Muscle layer of colon (tissue), 2 donors: ENCODE measurements around the gene APPL2.

Source experiments
- H3K27ac ChIP-seq: one replicate; pipeline ENCODE4 v1.7.0; 2013; ENCODE audit warnings: low read depth, mild to moderate bottlenecking, low read length, moderate library complexity
- H3K27me3 ChIP-seq, 2 donors: one replicate each; pipeline ENCODE4 v1.7.0; 2013; ENCODE audit warnings: low read length in 2 of 2, mild to moderate bottlenecking in 2 of 2; ENCODE audit not compliant: insufficient read depth in 2 of 2, control insufficient read depth in 1 of 2
- H3K36me3 ChIP-seq: one replicate; pipeline ENCODE4 v1.7.0; 2013; ENCODE audit warnings: mild to moderate bottlenecking, low read length; ENCODE audit not compliant: insufficient read depth
- H3K4me1 ChIP-seq: one replicate; pipeline ENCODE4 v1.7.0; 2013; ENCODE audit warnings: mild to moderate bottlenecking, low read length; ENCODE audit not compliant: insufficient read depth
- H3K4me3 ChIP-seq, 2 donors: one replicate each; pipeline ENCODE4 v1.7.0; 2013; ENCODE audit warnings: low read length in 2 of 2, low read depth in 1 of 2, mild to moderate bottlenecking in 1 of 2, moderate library complexity in 1 of 2
- H3K9ac ChIP-seq: one replicate; pipeline ENCODE4 v1.7.0; 2013; ENCODE audit warnings: low read length
- H3K9me3 ChIP-seq: one replicate; pipeline ENCODE4 v1.7.0; 2013; ENCODE audit warnings: mild to moderate bottlenecking, low read length
- donor health status: abdominal sarcoma.
- donor health status: Adenocarcinoma of cecum.

APPL2 gene

DNA sequence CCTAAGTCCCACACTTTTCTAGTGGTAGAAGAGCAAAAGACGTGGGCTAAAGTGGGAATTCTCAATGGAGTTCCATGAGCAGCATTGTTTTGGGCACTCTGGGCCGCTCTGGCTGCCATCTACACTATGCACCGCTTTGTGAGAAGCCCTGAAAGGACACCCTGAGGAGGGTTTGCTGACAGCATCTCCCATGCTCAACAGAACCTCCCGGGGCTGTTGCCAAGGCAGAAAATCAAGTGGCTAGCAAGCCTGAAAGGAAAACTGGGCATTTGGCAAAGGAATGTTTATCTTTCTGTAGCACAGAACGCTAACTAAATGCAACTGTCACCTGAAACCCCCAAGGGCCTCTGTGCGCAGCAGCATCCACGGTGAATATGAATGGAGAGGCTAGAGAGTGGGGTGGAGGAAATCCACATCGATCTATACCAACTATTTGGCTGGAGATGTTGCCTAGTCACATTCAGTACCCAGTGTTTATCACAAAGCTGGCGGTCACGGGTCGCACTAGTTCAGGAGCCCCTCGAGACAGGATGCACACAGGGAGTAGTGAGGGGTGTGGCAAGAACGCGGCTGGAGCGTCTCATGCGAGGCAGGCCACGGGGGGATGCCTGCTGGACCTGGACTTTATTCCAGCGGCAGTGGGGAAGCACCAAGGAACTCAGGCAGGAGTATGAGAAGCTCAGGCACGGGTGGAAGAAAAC, 14.2 kb downstream of the APPL2 start:
- Histone ChIP-seq H3K4me3 (no peak overlapping the region), H3K9ac (no peak overlapping the region), H3K27ac (no peak overlapping the region), H3K9me3 (no peaks in the 10 kb centered on the region), H3K36me3 (peaks cover 31% of the 10 kb centered on the region), H3K4me1 (peaks cover 8% of the 10 kb centered on the region), H3K27me3 (no peaks in the 10 kb centered on the region)

DNA sequence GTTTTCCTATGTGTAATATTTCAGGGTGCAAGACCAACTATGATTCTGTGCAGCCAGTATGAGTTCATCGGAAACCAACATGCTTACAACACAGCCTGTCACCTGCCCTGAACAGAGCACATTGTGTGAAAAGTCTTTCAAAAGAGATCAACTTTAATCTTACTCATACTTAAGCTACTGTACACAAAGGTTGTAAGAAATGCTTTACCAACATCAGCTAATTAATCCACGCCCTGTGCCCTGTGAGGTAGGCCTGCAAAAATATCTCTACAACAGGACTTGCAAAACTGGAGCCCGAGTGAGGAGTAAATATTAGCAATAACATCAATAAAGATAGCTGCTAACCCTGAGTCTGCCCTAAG, 15.1 kb downstream of the APPL2 start:
- no peak overlapping the region for H3K27ac ChIP-seq

DNA sequence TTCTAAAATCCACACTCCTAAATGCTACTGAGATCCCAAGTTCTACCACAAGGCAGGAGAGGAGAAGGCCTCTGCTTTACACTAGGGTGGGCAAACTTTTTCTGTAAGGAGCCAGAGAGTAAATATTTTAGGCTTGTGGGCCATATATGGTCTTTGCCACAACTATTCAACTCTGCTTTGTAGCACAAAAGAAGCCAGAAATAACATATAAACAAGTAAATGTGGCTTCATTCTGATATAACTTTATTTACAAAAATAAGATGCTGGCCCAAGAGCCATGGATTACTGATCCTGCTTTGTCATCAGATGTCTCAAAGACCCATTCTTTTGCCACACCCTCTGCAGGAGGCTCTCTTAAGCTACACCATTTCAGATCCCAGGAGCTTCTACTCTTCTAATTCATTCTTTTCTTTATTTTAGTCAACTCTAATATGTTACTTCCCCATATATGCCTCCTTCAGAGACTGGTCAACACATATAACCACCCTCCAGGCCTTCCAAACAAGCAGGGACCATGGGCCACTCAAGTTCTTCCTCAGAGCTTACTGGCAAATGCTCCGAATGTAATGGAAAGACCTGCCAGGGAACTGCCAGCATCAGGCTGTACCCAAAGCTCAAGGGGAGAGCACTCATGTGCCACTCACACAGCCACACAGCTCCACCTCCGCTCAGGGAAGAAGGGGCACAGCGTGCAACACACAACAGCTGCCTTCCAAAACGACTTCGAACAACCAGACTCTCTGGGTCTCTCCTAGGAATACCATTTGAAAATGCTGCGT, 15.6 kb downstream of the APPL2 start:
- peaks cover 39% of the 10 kb centered on the region for H3K36me3 ChIP-seq
- peaks cover 8% of the 10 kb centered on the region for H3K4me1 ChIP-seq
- no peaks in the 10 kb centered on the region for H3K27me3 ChIP-seq
- H3K9me3 ChIP-seq = no peaks in the 10 kb centered on the region
- H3K4me3 ChIP-seq = no peak overlapping the region
- H3K9ac ChIP-seq = no peak overlapping the region
- H3K27ac ChIP-seq = no peak overlapping the region

More for the DNA sequence above, 15.1 kb downstream of the APPL2 start:
- Histone ChIP-seq H3K27me3 (no peaks in the 10 kb centered on the region), H3K4me1 (peaks cover 8% of the 10 kb centered on the region), H3K9me3 (no peaks in the 10 kb centered on the region), H3K4me3 (no peak overlapping the region), H3K9ac (no peak overlapping the region), H3K36me3 (peaks cover 39% of the 10 kb centered on the region)

DNA sequence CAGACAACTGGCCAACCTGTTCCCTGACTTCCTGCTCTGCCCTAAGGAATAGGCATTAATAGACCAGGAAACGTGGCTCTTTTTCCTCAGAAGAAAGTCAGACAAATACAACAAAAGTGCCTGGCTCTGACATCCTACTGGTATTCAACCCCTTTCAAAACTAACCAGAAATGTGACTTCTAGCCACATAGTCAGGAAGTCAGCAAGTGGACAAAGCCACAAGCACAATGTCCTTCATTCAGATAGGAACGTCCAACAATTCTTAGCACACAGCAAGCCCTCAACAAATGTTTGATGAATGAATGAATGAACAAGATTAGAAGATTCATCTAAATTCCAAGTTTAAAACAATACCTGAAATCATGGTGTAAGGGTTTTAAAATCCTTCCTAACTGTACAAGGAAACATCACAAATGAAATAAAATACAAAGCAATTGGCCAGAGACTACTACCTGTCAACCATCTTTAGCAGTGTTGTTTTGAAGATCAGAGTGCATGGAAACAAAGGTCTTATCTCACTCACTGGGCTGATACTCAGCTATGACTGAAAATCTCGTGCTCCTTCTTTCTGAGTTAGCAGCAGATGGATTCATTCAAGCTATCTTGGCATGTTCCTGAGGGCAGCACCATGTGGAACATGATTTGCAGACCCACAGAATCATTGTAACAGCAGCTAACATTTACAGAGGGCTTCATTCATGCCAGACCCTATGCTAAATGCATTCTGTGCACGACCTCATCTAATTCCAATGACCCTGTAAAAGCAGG, 16.5 kb downstream of the APPL2 start:
- Histone ChIP-seq H3K9me3 (no peaks in the 10 kb centered on the region), H3K27me3 (no peaks in the 10 kb centered on the region), H3K4me3 (no peak overlapping the region), H3K9ac (no peak overlapping the region), H3K27ac (no peak overlapping the region), H3K36me3 (peaks cover 47% of the 10 kb centered on the region), H3K4me1 (peaks cover 8% of the 10 kb centered on the region)

DNA sequence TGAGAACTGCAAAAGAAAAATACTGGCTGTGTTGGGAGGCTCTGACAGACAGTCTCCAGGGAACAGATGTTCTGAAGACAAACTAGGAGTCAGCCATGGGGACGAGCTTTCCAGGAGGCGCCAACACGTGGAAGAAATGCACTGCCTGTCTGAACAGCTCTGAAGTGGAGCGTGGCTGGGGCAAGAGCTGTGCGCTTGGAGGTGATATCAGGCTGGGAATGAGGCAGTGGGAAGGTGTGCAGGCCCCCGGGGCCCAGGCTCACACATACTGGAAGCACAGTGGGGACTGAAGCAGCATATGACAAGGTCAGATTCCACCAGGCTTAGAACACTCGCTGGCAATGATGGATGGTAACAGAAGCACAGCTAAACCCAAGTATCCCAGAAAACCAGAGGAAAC, 17.5 kb downstream of the APPL2 start:
- no peaks in the 10 kb centered on the region for H3K9me3 ChIP-seq
- H3K4me3 ChIP-seq = no peak overlapping the region
- no peak overlapping the region for H3K27ac ChIP-seq
- H3K36me3 ChIP-seq = peaks cover 47% of the 10 kb centered on the region
- no peaks in the 10 kb centered on the region for H3K27me3 ChIP-seq
- H3K4me1 ChIP-seq = peaks cover 8% of the 10 kb centered on the region
- H3K9ac ChIP-seq = no peak overlapping the region

DNA sequence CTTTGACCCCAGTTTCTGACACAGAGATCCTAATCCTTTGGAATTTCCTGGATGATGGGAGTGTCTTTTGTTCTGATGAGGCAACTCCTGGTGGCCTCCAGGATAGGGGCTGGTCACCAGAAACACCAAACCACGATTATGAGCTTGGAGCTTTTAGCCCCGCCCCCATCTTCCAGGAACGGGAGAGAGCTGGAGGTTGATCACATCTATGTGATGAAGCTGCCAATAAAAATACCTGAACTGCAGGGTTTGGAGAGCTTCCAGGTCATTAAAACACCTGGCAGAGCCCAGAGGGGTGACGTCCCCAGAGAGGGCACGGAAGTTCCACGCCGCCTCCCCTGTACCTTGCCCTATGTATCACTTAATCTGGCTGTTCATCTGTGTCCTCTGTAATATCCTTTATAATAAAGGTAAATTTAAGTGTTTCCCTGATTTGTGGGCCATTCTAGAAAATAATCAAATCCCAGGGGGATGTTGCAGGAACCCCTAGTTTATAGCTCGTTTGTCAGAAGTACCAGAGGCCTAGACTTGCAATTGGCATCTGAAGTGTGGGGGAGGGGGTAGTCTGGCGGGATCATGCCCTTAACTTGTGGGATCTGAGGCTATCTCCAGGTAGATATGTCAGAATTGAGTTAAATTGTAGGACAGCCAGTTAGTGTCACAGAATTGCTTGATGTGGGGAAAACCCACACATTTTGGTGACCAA, 21.2 kb downstream of the APPL2 start:
- Histone ChIP-seq H3K9me3 (no peaks in the 10 kb centered on the region), H3K4me3 (no peak overlapping the region), H3K9ac (no peak overlapping the region), H3K27ac (no peak overlapping the region), H3K27me3 (no peaks in the 10 kb centered on the region), H3K36me3 (peaks cover 52% of the 10 kb centered on the region), H3K4me1 (no peaks in the 10 kb centered on the region)

DNA sequence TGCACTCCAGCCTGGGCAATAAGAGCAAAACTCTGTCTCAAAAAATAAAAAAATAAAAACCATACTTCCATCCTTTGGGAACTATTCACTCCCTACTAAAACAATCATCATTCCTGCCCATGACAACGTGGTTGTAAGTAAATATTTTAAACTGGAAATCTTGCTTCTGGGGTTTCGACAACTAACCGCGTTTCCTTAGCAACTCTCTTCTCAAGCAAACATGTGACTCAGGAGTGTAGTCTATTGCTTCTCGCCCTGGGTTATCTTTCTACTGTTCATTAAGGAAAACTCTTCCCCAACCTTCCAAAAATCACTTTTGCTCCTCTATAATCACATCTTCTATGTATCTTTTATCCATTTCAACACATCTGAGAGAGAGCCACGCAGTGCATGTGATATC, 21.8 kb downstream of the APPL2 start:
- no peaks in the 10 kb centered on the region for H3K4me1 ChIP-seq
- peaks cover 52% of the 10 kb centered on the region for H3K36me3 ChIP-seq
- H3K9ac ChIP-seq = no peak overlapping the region
- no peak overlapping the region for H3K27ac ChIP-seq
- no peaks in the 10 kb centered on the region for H3K27me3 ChIP-seq
- H3K4me3 ChIP-seq = no peak overlapping the region
- no peaks in the 10 kb centered on the region for H3K9me3 ChIP-seq

DNA sequence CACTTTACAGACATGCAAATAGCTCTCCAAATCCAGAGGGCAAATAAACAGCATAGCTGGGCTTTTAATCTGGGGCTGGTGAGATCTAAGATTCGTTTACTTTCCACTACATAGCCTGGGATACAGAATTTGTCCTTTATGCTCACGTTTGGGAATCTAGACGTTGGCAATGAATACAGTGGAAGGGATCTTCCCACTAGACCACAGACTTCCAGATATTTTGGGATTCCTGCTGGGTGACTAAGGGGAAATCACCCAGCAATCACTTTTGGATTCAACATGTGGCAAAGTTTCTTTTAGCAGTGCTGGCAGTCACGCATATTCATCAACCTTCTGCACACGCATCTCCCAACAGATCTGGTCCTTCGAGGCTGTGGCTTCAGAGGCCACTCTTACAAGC, 23.5 kb downstream of the APPL2 start:
- H3K27me3 ChIP-seq = no peaks in the 10 kb centered on the region
- no peaks in the 10 kb centered on the region for H3K4me1 ChIP-seq
- H3K36me3 ChIP-seq = peaks cover 52% of the 10 kb centered on the region
- no peak overlapping the region for H3K27ac ChIP-seq
- H3K4me3 ChIP-seq = no peak overlapping the region
- H3K9me3 ChIP-seq = no peaks in the 10 kb centered on the region
- H3K9ac ChIP-seq = no peak overlapping the region

DNA sequence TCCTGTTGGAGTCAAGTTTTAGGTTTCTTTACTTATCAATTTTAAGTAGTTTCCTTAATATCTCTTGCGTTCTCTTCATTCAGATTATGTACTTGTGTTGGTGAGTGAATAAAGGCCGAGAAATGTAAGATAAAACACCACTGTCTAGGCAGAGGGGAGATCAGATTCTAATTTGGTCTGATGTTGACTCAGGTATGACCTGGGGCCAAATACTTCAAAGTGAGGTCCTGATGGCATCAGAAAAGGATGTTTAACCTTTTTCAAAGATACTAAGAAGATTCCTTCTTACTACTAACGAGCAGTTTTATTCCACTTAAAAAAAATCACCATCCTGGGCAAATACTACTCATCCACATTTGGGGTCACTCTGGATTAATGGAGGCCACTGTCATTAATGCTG, 26.9 kb downstream of the APPL2 start:
- H3K36me3 ChIP-seq = peaks cover 62% of the 10 kb centered on the region

DNA sequence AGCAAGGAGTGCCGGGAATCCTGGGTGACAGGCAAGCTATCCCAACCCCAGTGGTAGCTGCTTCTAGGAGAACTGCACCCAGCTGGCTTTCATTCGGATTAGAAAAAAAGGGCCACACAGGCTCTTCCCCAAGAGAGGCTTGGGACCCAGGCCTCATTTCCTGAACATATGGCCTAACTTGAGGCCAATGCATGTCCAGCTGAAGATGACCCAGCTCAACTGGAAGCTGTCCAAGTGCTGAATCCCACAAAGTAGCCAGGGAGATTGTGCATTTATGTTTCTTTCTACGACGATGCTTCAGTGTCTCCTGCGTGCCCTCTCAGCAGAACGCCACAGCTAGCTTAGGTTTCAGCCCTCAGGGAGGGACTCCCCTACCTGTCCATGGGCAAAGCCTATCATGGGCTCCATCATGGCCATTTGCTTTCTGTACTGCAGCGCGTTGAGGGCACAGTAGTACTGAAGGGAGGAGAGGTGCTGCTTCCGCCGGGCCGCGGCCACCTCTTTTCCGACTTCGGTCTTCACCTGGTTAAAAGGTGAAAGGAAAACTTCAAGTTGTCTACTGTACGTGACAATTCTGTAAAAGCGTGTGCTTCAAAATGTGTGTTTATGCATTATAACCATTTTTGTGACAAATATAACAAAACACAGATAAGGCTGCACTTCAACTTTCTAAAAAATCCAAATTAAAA, 29.1 kb downstream of the APPL2 start:
- Histone ChIP-seq H3K36me3 (peaks cover 74% of the 10 kb centered on the region), H3K4me1 (no peaks in the 10 kb centered on the region), H3K9ac (no peak overlapping the region), H3K4me3 (no peak overlapping the region), H3K27me3 (no peaks in the 10 kb centered on the region), H3K9me3 (no peaks in the 10 kb centered on the region), H3K27ac (no peak overlapping the region)

More for the DNA sequence above, 26.9 kb downstream of the APPL2 start:
- Histone ChIP-seq H3K9me3 (no peaks in the 10 kb centered on the region), H3K27me3 (no peaks in the 10 kb centered on the region), H3K9ac (no peak overlapping the region), H3K4me3 (no peak overlapping the region), H3K4me1 (no peaks in the 10 kb centered on the region), H3K27ac (no peak overlapping the region)
